SK-N-SH treated with all-trans-retinoic acid at 6 μM for 48 hours (cell line): ENCODE data around the gene PODXL.

Source experiments
- ATAC-seq: fragments of 200-7000 bp; cut with Tn5 transposase; 3 replicates; pipeline ENCODE4 v1.9.1; 2020; ENCODE audit warnings: mild to moderate bottlenecking, moderate library complexity
- ARNTL ChIP-seq: fragments of 450-650 bp; formaldehyde crosslinking; IDR thresholded peaks from 2 replicates; pipeline ENCODE4 v1.5.0; 2020; ENCODE audit warnings: low read depth, mild to moderate bottlenecking, moderate library complexity, borderline replicate concordance
- CREB5 ChIP-seq: fragments of 250-450 bp; sonication (Bioruptor Pico); IDR thresholded peaks from 2 replicates; pipeline ENCODE4 v1.5.1; 2020; ENCODE audit warnings: low read depth, mild to moderate bottlenecking, moderate library complexity
- CSDC2 ChIP-seq: fragments of 250-450 bp; sonication (Bioruptor Pico); IDR thresholded peaks from 2 replicates; pipeline ENCODE4 v1.5.0; 2020; ENCODE audit warnings: mild to moderate bottlenecking, moderate library complexity
- ESRRG ChIP-seq: fragments of 250-450 bp; sonication (Bioruptor Pico); IDR thresholded peaks from 2 replicates; pipeline ENCODE4 v1.6.1; 2021; ENCODE audit warnings: mild to moderate bottlenecking
- GLIS3 ChIP-seq: fragments of 250-450 bp; sonication (Bioruptor Pico); IDR thresholded peaks from 2 replicates; pipeline ENCODE4 v1.5.0; 2020; ENCODE audit warnings: mild to moderate bottlenecking, moderate library complexity
- ISL1 ChIP-seq: fragments of 250-450 bp; sonication (Bioruptor Pico); IDR thresholded peaks from 2 replicates; pipeline ENCODE4 v2.1.2; 2022; ENCODE audit warnings: mild to moderate bottlenecking, moderate library complexity
- OSR1 ChIP-seq: fragments of 250-450 bp; sonication (Bioruptor Pico); IDR thresholded peaks from 2 replicates; pipeline ENCODE4 v1.8.0; 2022; ENCODE audit warnings: moderate library complexity, mild to moderate bottlenecking, inconsistent platforms
- POU6F1 ChIP-seq: fragments of 250-450 bp; sonication (Bioruptor Pico); IDR thresholded peaks from 2 replicates; pipeline ENCODE4 v1.8.0; 2021; ENCODE audit warnings: low read depth, mild to moderate bottlenecking, moderate library complexity, borderline replicate concordance
- PPARA ChIP-seq: fragments of 250-450 bp; sonication (Bioruptor Pico); IDR thresholded peaks from 2 replicates; pipeline ENCODE4 v1.5.0; 2020; ENCODE audit warnings: mild to moderate bottlenecking, borderline replicate concordance
- RARB ChIP-seq: fragments of 250-450 bp; sonication (Bioruptor Pico); IDR thresholded peaks from 2 replicates; pipeline ENCODE4 v1.8.0; 2021; ENCODE audit warnings: mild to moderate bottlenecking, moderate library complexity
- SNAI2 ChIP-seq: fragments of 250-450 bp; sonication (Bioruptor Pico); IDR thresholded peaks from 2 replicates; pipeline ENCODE4 v1.5.0; 2020; ENCODE audit warnings: mild to moderate bottlenecking, moderate library complexity
- TCF4 ChIP-seq: fragments of 250-450 bp; sonication (Bioruptor Pico); IDR thresholded peaks from 2 replicates; pipeline ENCODE4 v1.8.0; 2021; ENCODE audit warnings: mild to moderate bottlenecking, moderate library complexity, borderline replicate concordance
- ZC3H10 ChIP-seq: fragments of 250-450 bp; sonication (Bioruptor Pico); IDR thresholded peaks from 2 replicates; pipeline ENCODE4 v1.5.1; 2021; ENCODE audit warnings: mild to moderate bottlenecking, moderate library complexity
- ZFP3 ChIP-seq: fragments of 250-450 bp; sonication (Bioruptor Pico); IDR thresholded peaks from 2 replicates; pipeline ENCODE4 v1.5.0; 2020; ENCODE audit warnings: mild to moderate bottlenecking, moderate library complexity
- ZFP30 ChIP-seq: fragments of 450-650 bp; formaldehyde crosslinking; IDR thresholded peaks from 2 replicates; pipeline ENCODE4 v1.5.0; 2022; ENCODE audit warnings: mild to moderate bottlenecking, moderate library complexity
- ZNF565 ChIP-seq: fragments of 450-650 bp; formaldehyde crosslinking; conservative IDR thresholded peaks from 2 replicates; pipeline ENCODE4 v1.5.0; 2020; ENCODE audit warnings: low read depth, mild to moderate bottlenecking, moderate library complexity
- ZNF70 ChIP-seq: fragments of 450-650 bp; formaldehyde crosslinking; IDR thresholded peaks from 2 replicates; pipeline ENCODE4 v1.5.0; 2020; ENCODE audit warnings: mild to moderate bottlenecking, moderate library complexity
- ZNF8 ChIP-seq: fragments of 450-650 bp; formaldehyde crosslinking; IDR thresholded peaks from 2 replicates; pipeline ENCODE4 v1.5.0; 2020; ENCODE audit warnings: mild to moderate bottlenecking, moderate library complexity
- TF ChIP-seq, protein P1 (sequence below): fragments of 250-450 bp; sonication (Bioruptor Pico); IDR thresholded peaks from 2 replicates; pipeline ENCODE4 v1.8.0; 2020; ENCODE audit warnings: mild to moderate bottlenecking, moderate library complexity, borderline replicate concordance
- TF ChIP-seq, protein P2 (sequence below): fragments of 250-450 bp; sonication (Bioruptor Pico); IDR thresholded peaks from 2 replicates; pipeline ENCODE4 v1.5.0; 2020; ENCODE audit warnings: mild to moderate bottlenecking, moderate library complexity

PODXL gene

GRCh38 chr7:131581241-131582051 lies 25.0 kb upstream of the PODXL start:
- TF ChIP-seq ZFP30 (no peak), ESRRG (no peak), ZFP3 (CRISPR knock-in tag) (no peak), CREB5 (CRISPR knock-in tag) (no peak), ZNF565 (no peak), OSR1 (CRISPR knock-in tag) (no peak), ZNF8 (CRISPR knock-in tag) (no peak), ISL1 (CRISPR knock-in tag) (no peak), SNAI2 (no peak), GLIS3 (no peak), ARNTL (CRISPR knock-in tag) (no peak), TCF4 (no peak), PPARA (CRISPR knock-in tag) (no peak)
- TF ChIP-seq, protein P1, sequence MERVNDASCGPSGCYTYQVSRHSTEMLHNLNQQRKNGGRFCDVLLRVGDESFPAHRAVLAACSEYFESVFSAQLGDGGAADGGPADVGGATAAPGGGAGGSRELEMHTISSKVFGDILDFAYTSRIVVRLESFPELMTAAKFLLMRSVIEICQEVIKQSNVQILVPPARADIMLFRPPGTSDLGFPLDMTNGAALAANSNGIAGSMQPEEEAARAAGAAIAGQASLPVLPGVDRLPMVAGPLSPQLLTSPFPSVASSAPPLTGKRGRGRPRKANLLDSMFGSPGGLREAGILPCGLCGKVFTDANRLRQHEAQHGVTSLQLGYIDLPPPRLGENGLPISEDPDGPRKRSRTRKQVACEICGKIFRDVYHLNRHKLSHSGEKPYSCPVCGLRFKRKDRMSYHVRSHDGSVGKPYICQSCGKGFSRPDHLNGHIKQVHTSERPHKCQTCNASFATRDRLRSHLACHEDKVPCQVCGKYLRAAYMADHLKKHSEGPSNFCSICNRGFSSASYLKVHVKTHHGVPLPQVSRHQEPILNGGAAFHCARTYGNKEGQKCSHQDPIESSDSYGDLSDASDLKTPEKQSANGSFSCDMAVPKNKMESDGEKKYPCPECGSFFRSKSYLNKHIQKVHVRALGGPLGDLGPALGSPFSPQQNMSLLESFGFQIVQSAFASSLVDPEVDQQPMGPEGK (CRISPR knock-in tag): no peak
- TF ChIP-seq, protein P2, sequence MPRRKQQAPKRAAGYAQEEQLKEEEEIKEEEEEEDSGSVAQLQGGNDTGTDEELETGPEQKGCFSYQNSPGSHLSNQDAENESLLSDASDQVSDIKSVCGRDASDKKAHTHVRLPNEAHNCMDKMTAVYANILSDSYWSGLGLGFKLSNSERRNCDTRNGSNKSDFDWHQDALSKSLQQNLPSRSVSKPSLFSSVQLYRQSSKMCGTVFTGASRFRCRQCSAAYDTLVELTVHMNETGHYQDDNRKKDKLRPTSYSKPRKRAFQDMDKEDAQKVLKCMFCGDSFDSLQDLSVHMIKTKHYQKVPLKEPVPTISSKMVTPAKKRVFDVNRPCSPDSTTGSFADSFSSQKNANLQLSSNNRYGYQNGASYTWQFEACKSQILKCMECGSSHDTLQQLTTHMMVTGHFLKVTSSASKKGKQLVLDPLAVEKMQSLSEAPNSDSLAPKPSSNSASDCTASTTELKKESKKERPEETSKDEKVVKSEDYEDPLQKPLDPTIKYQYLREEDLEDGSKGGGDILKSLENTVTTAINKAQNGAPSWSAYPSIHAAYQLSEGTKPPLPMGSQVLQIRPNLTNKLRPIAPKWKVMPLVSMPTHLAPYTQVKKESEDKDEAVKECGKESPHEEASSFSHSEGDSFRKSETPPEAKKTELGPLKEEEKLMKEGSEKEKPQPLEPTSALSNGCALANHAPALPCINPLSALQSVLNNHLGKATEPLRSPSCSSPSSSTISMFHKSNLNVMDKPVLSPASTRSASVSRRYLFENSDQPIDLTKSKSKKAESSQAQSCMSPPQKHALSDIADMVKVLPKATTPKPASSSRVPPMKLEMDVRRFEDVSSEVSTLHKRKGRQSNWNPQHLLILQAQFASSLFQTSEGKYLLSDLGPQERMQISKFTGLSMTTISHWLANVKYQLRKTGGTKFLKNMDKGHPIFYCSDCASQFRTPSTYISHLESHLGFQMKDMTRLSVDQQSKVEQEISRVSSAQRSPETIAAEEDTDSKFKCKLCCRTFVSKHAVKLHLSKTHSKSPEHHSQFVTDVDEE: no peak
- TF ChIP-seq, all 23 proteins: peak for 0
- peak; percentile 67 for ATAC-seq

DNA sequence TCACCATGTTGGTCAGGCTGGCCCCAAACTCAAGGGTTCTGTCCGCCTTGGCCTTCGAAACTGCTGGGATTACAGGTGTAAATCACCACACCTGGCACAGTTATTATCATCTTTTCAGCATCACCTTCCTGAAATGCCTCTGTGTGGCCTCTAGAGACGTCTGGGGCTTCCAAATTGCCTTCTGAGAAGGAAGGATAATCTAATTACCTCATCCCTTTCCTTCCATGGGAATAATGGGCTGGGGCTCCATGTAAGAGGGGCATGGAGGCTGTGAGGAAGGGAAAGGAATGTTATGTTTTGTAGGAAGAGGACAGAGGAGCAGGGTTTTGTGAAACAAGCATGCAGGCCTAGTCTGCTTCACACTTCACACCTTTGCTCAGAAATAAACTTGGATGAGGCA lies 22.2 kb upstream of the PODXL start:
- no peak for TF ChIP-seq SNAI2
- no peak for TF ChIP-seq TCF4
- TF ChIP-seq ZFP30: no peak
- no peak for TF ChIP-seq ZC3H10 (CRISPR knock-in tag)
- TF ChIP-seq ISL1 (CRISPR knock-in tag): no peak
- TF ChIP-seq ZNF565: no peak
- TF ChIP-seq CSDC2 (CRISPR knock-in tag): no peak
- no peak for TF ChIP-seq RARB (CRISPR knock-in tag)
- TF ChIP-seq, protein P1 (CRISPR knock-in tag): no peak
- TF ChIP-seq OSR1 (CRISPR knock-in tag): no peak
- no peak for TF ChIP-seq ARNTL (CRISPR knock-in tag)
- no peak for TF ChIP-seq POU6F1
- no peak for TF ChIP-seq ZNF8 (CRISPR knock-in tag)

DNA sequence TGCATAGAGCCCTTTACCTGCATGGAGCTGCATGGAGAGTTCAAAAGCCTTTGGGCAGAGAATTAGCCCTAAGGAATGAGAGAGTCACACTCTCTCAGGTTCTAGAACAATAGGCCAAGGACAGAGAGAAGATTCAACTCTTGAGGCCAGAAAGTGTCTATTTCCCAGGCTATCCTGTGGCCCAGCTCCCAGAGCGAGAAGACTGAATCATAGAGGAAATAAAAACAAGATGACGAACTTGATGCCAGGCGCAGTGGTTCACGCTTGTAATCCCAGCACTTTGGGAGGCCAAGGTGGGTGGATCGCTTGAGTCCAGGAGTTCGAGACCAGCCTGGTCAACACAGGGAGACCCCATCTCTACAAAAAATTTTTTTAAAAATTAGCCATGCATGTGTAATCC lies 18.3 kb upstream of the PODXL start:
- peak; percentile 44; the same call in 1 of the 3 replicates for ATAC-seq
- TF ChIP-seq PPARA (CRISPR knock-in tag) (no peak), ESRRG (no peak), SNAI2 (no peak), ISL1 (CRISPR knock-in tag) (no peak), ZFP30 (no peak), ZNF70 (CRISPR knock-in tag) (no peak), POU6F1 (no peak), GLIS3 (no peak)
- TF ChIP-seq, protein P1 (CRISPR knock-in tag): no peak
- TF ChIP-seq, protein P2: no peak

More for the DNA sequence above, 22.2 kb upstream of the PODXL start:
- ATAC-seq: no peak
